Measurements from ENCODE around the gene C4BPB.

DNA sequence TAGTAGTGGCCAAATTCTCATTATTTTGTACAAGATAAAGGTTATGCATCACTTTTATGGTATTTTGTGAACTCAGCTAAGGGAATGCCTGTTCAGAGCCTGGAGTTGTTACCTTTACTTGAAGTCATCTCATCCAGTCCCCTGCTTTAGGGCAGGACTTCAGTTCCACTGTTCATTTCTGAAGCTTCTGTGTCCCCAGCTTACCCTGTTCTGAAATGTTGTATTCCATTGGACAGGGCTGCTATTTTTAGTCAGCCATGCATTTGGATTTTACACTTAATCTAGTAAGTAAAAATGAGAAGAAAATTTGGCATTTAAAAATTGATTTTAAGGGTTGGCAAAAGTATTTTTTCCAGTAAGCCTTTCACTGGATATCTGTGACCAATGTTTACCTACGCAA, 11.6 kb upstream of the C4BPB start:
- TF ChIP-seq TAF1 (IDR thresholded peaks at IDR 0.05; ENCODE audit: low read depth, low read length) (no peak), SPI1 (IDR thresholded peaks at IDR 0.05; ENCODE audit: low read depth, low read length) (no peak), POLR2A (IDR thresholded peaks at IDR 0.05; ENCODE audit: low read depth, low read length) (no peak)

All from GM12891 (cell line).